PC-9 (cell line): Measurements from ENCODE around the gene BHLHE41. TPM values are rescaled to one million over a fixed set of nuclear protein-coding genes. Genes with fewer than 3 reads are reported as not detected.

Experiments
- BruUV-seq: library from RNA; stranded (reverse); fragments of 400-500 nt; replicated peaks from 2 replicates; lab custom pipeline; 2021; lab: Mats Ljungman, UMichigan
- CTCF ChIA-PET: fragments of 300-600 bp; sonication (Branson Sonifier 250); formaldehyde crosslinking; loops from one replicate; lab custom pipeline; 2022; ENCODE audit warnings: antibody characterized with exemption; lab: Charles Lee
- POLR2A ChIA-PET: fragments of 300-600 bp; sonication (Branson Sonifier 250); formaldehyde crosslinking; loops from one replicate; lab custom pipeline; 2022; ENCODE audit warnings: antibody characterized with exemption; ENCODE audit not compliant: unreplicated experiment; lab: Charles Lee
- DNase-seq, 2 experiments: peaks; one replicate each; pipeline versions ENCODE4 v3.0.0 to v3.0.0-alpha.2; 2015 to 2022; ENCODE audit warnings: mixed read lengths in 1 of 2
- H2AFZ ChIP-seq: fragments of 200-600 bp; sonication (generic); 2 replicates; pipeline ENCODE4 v1.8.1; 2017; ENCODE audit warnings: antibody characterized with exemption
- H3F3A ChIP-seq: fragments of 200-600 bp; sonication (generic); 2 replicates; pipeline ENCODE4 v1.8.1; 2017; ENCODE audit warnings: antibody characterized with exemption, mild to moderate bottlenecking, low read depth; ENCODE audit not compliant: insufficient read depth
- H3K27ac ChIP-seq: fragments of 200-600 bp; sonication (generic); 2 replicates; pipeline ENCODE4 v1.6.1; 2016; ENCODE audit warnings: mixed run types
- H3K27me3 ChIP-seq: fragments of 200-600 bp; sonication (generic); 2 replicates; pipeline ENCODE4 v1.6.1; 2016; ENCODE audit warnings: low read depth, mixed run types; ENCODE audit not compliant: insufficient read depth
- H3K36me3 ChIP-seq: fragments of 200-600 bp; sonication (generic); 2 replicates; pipeline ENCODE4 v1.6.1; 2016; ENCODE audit warnings: low read depth, mixed run types
- H3K4me1 ChIP-seq: fragments of 200-600 bp; sonication (generic); replicated peaks from 2 replicates; pipeline ENCODE4 v1.6.1; 2016; ENCODE audit warnings: mixed run types; ENCODE audit not compliant: insufficient read depth
- H3K4me2 ChIP-seq: fragments of 200-600 bp; sonication (generic); 2 replicates; pipeline ENCODE4 v1.6.1; 2017; ENCODE audit warnings: mixed run types
- H3K4me3 ChIP-seq: fragments of 200-600 bp; sonication (generic); 2 replicates; pipeline ENCODE4 v1.6.1; 2016; ENCODE audit warnings: mixed run types
- H3K79me2 ChIP-seq: fragments of 200-600 bp; sonication (generic); 2 replicates; pipeline ENCODE4 v1.6.1; 2017; ENCODE audit warnings: low read depth, mixed run types
- H3K9me2 ChIP-seq: fragments of 200-600 bp; sonication (generic); 2 replicates; pipeline ENCODE4 v1.8.1; 2017; ENCODE audit warnings: mild to moderate bottlenecking; ENCODE audit not compliant: insufficient read depth
- H3K9me3 ChIP-seq: fragments of 200-600 bp; sonication (generic); 2 replicates; pipeline ENCODE4 v1.8.1; 2016; ENCODE audit warnings: low read depth; ENCODE audit not compliant: insufficient read depth
- H4K20me1 ChIP-seq: fragments of 200-600 bp; sonication (generic); 2 replicates; pipeline ENCODE4 v1.8.1; 2017; ENCODE audit not compliant: insufficient read depth
- EZH2 ChIP-seq: fragments of 200-600 bp; sonication (generic); IDR thresholded peaks from 2 replicates; pipeline ENCODE4 v1.8.0; 2017; ENCODE audit warnings: antibody characterized with exemption, low read depth
- intact Hi-C: fragments of 100-400 bp; cut with micrococcal nuclease; formaldehyde crosslinking; loops from one replicate; pipeline ENCODE4 v1.10.0; 2022; ENCODE audit not compliant: unreplicated experiment
- total RNA-seq: library from RNA; stranded (reverse); gene quantifications from 2 replicates; pipeline ENCODE4 v1.2.3, GENCODE V29; 2021
- TF ChIP-seq, protein P1 (sequence below): fragments of 200-600 bp; sonication (generic); conservative IDR thresholded peaks from 2 replicates; pipeline ENCODE4 v1.6.1; 2017; ENCODE audit warnings: mixed run types, antibody characterized with exemption, mild to moderate bottlenecking, moderate library complexity

Gene BHLHE41
- total RNA-seq, 1 experiment from 2014 or later = 57.1 TPM

DNA sequence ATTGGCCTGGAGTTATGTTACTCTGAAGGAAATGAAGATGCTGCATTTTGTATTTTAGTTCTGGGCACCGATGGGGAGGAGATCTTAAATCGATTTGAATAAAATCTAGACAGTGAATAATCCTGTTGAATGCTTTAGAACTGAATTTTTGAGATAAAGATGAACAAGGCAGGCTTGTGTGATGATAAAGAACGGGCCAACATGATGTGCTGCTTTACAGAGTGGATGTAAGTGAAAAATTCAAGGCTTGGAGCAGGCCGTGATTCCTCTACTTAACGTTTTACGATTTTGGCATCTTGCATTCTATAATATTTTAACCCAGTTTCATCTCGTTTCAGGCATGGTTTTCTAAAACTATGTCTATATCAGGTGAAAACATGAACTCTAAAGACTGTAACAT, 23.5 kb upstream of the BHLHE41 start:
- TF ChIP-seq EZH2 = no peak
- TF ChIP-seq, protein P1, sequence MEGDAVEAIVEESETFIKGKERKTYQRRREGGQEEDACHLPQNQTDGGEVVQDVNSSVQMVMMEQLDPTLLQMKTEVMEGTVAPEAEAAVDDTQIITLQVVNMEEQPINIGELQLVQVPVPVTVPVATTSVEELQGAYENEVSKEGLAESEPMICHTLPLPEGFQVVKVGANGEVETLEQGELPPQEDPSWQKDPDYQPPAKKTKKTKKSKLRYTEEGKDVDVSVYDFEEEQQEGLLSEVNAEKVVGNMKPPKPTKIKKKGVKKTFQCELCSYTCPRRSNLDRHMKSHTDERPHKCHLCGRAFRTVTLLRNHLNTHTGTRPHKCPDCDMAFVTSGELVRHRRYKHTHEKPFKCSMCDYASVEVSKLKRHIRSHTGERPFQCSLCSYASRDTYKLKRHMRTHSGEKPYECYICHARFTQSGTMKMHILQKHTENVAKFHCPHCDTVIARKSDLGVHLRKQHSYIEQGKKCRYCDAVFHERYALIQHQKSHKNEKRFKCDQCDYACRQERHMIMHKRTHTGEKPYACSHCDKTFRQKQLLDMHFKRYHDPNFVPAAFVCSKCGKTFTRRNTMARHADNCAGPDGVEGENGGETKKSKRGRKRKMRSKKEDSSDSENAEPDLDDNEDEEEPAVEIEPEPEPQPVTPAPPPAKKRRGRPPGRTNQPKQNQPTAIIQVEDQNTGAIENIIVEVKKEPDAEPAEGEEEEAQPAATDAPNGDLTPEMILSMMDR = no peak
- intact Hi-C loops = no loop called here
- no peaks in the 10 kb centered on the region for H3K27me3 ChIP-seq
- BruUV-seq = no TSS peak
- peaks cover 11% of the 10 kb centered on the region for H3F3A ChIP-seq
- no peaks in the 10 kb centered on the region for H3K9me3 ChIP-seq
- H3K4me2 ChIP-seq = no peak overlapping the region
- H3K4me1 ChIP-seq = peaks cover 32% of the 10 kb centered on the region
- CTCF ChIA-PET = no interaction called here
- no peaks in the 10 kb centered on the region for H3K9me2 ChIP-seq
- H3K79me2 ChIP-seq = no peaks in the 10 kb centered on the region
- no peaks in the 10 kb centered on the region for H3K36me3 ChIP-seq
- H4K20me1 ChIP-seq = no peaks in the 10 kb centered on the region
- POLR2A ChIA-PET = no interaction called here
- H3K27ac ChIP-seq = no peak overlapping the region
- H3K4me3 ChIP-seq = no peak overlapping the region
- H2AFZ ChIP-seq = no peak overlapping the region
- no peak for DNase-seq

DNA sequence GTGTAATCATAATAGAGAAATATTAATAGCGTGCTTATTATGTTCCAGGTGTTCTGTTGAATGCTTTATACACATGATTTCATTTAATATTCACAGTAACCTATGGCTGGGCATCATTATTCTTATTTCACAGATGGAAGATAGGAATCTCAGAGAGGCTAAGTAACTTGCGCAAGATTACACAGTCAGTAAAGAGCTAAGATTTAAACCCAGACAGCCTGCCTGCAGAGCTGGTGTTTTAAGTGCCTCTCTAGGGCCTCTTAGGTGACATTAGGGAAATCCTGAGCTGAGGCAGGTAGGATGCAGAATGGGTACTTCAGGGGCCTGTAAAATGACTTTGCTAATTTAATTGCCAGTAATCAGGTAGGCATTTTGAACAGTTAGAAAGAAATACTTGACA, 18.5 kb upstream of the BHLHE41 start:
- no peak for TF ChIP-seq EZH2
- TF ChIP-seq, protein P1 = no peak
- Histone ChIP-seq H3K9me3 (no peaks in the 10 kb centered on the region; the same call in 1 of the 2 replicates), H3K79me2 (no peaks in the 10 kb centered on the region), H3K4me3 (no peak overlapping the region), H3K36me3 (no peaks in the 10 kb centered on the region), H3F3A (no peaks in the 10 kb centered on the region), H3K27me3 (no peaks in the 10 kb centered on the region), H3K4me2 (no peak overlapping the region), H3K4me1 (no peaks in the 10 kb centered on the region), H3K27ac (no peak overlapping the region), H4K20me1 (no peaks in the 10 kb centered on the region), H2AFZ (no peak overlapping the region), H3K9me2 (no peaks in the 10 kb centered on the region; the same call in 1 of the 2 replicates)
- DNase-seq = no peak
- POLR2A ChIA-PET = no interaction called here
- intact Hi-C loops = no loop called here
- CTCF ChIA-PET = no interaction called here
- no TSS peak for BruUV-seq

DNA sequence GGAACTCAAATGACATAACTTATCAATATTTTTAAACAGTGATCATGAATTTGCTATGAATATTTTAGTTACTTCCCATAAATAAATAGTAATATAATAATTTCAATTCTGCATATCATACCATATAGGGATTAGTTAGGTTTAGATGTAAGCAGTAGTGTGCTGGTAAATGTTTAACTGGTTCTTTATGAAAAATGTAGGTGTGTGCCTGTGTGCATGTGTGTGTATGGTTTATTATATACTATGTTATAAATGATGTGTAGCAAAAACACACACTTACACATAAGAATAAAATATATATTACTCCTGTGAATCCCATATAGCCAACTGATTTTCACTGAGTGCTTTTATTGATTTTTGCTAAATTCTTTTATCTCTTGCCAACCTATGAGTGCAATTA, 14.0 kb upstream of the BHLHE41 start:
- DNase-seq = no peak
- no peaks in the 10 kb centered on the region for H3K27me3 ChIP-seq
- peaks cover 28% of the 10 kb centered on the region for H3K4me1 ChIP-seq
- no peaks in the 10 kb centered on the region; the same call in 1 of the 2 replicates for H3K9me3 ChIP-seq
- CTCF ChIA-PET = no interaction called here
- no peaks in the 10 kb centered on the region; the same call in 1 of the 2 replicates for H3K9me2 ChIP-seq
- POLR2A ChIA-PET = no interaction called here
- no peak overlapping the region for H3K27ac ChIP-seq
- intact Hi-C loops = no loop called here
- BruUV-seq = no TSS peak
- no peak overlapping the region for H3K4me2 ChIP-seq
- H4K20me1 ChIP-seq = no peaks in the 10 kb centered on the region
- TF ChIP-seq, protein P1 = no peak
- TF ChIP-seq EZH2 = no peak
- no peaks in the 10 kb centered on the region for H3K79me2 ChIP-seq
- H3K4me3 ChIP-seq = no peak overlapping the region
- no peaks in the 10 kb centered on the region for H3K36me3 ChIP-seq
- H3F3A ChIP-seq = peaks cover 21% of the 10 kb centered on the region
- no peak overlapping the region for H2AFZ ChIP-seq
